Measurements from ENCODE around the gene TPTE2. TPM values are rescaled to one million over a fixed set of nuclear protein-coding genes. Genes with fewer than 3 reads are reported as not detected.
"Not testable (repeated sequence)": the region's sequence is repeated elsewhere in the genome, so short reads cannot be mapped to it uniquely, and the experiment has no call there.

The TPTE2 gene
- under 1 TPM; 0.22 to 0.27 TPM for total RNA-seq

DNA sequence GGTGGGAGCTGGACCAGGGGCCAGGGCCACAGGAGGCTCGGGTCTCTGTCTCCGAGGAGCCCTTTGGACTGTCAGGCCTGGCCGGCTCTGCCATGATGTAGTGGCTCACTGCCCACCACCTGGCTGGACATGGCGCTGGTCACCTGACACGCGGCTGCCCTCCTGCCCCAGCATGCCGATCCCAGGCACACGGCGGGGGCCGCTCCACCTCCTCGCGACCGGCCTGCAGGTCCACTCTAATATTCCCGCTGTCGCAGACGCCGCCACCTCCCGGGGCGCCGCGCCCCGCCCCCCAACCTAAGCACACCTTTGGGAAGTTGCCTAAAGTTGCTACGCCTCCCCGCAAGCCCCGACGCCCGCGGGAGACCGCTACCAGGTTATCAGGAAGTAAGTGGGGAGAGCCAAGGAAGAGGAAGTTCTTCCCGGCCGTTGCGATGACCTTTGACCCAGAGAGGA lies at the start of gene TPTE2:
TPTE2 (minus strand) TSS at position 406 of the 456 bp plus-strand sequence. CDS start 58,298 bp downstream, outside the sequence.
- CTCF ChIA-PET; H3K36me3 Mint-ChIP-seq (ENCODE audit: low read depth); H3K27me3 Mint-ChIP-seq; DNase-seq; POLR2A ChIA-PET; intact Hi-C loops (cut with micrococcal nuclease); H3K4me3 Mint-ChIP-seq; ATAC-seq; H3K4me1 Mint-ChIP-seq (ENCODE audit: low read depth); H3K9me3 Mint-ChIP-seq; H3K27ac Mint-ChIP-seq: not testable (repeated sequence)

DNA sequence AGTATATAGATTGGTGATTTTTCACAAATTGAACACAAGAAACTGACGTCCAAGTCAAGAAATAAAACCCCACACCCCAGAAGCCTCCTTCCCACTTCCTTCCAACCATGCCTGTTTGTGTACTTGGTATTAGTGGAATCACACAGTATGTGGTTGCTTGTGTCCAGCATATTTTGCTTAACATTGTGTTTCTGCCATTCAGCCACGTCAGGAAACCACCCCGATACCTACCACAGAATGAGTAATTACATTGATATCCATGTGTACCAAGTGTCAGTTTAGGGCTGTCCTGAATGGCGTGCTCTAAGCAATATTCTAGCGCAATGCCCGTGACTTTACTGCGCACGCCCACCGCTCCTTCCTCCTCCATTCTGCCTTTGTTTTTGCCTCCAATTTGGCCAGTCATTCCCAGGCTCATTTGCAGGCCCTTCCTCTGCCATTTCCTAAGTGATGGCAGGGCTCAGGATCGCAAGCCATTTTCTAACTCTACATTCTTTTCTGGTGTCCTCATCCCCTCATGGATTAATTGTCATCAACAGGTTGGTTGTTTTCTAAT lies 46.3 kb upstream of the TPTE2 start:
- ChIA-PET POLR2A (interaction anchor here (0.6 kb wide), 1 partner anchor 50 kb away, joined by 3 read pairs; no protein-coding TSS in a partner anchor), CTCF (interaction anchor here (0.7 to 2.1 kb wide), 2 partner anchors 10 to 12 kb away, joined by 3 to 4 read pairs; no protein-coding TSS in a partner anchor)
- peaks cover 12% of the 10 kb centered on the region for H3K9me3 Mint-ChIP-seq
- no peak overlapping the region for H3K4me3 Mint-ChIP-seq
- peaks cover 4% of the 10 kb centered on the region for H3K4me1 Mint-ChIP-seq (ENCODE audit: low read depth)
- H3K27me3 Mint-ChIP-seq: peaks cover 21% of the 10 kb centered on the region
- peaks cover 28% of the 10 kb centered on the region for H3K36me3 Mint-ChIP-seq (ENCODE audit: low read depth)
- no peak overlapping the region for H3K27ac Mint-ChIP-seq
- intact Hi-C loops (cut with micrococcal nuclease): no loop called here
- ATAC-seq (no peak), DNase-seq (no peak)
- TF ChIP-seq, protein P1, sequence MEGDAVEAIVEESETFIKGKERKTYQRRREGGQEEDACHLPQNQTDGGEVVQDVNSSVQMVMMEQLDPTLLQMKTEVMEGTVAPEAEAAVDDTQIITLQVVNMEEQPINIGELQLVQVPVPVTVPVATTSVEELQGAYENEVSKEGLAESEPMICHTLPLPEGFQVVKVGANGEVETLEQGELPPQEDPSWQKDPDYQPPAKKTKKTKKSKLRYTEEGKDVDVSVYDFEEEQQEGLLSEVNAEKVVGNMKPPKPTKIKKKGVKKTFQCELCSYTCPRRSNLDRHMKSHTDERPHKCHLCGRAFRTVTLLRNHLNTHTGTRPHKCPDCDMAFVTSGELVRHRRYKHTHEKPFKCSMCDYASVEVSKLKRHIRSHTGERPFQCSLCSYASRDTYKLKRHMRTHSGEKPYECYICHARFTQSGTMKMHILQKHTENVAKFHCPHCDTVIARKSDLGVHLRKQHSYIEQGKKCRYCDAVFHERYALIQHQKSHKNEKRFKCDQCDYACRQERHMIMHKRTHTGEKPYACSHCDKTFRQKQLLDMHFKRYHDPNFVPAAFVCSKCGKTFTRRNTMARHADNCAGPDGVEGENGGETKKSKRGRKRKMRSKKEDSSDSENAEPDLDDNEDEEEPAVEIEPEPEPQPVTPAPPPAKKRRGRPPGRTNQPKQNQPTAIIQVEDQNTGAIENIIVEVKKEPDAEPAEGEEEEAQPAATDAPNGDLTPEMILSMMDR (IDR thresholded peaks at IDR 0.05): no peak

DNA sequence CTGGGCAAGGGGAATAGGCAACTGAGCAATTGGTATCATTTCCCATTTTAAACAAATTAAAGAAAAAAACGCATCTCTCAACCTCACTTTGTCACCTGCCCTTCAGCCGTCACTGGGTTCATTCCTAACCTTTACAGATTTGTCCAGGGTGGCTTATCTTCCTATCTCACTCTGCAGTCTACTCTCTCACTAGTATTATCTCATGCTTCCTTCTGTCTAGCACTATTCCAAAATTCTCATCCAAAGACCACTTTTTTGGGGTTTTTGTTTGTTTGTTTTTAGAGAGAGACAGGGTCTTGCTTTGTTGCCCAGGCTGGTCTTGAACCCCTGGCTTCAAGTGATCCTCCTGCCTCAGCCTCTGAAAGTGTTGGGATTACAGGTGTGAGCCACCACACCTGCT lies 45.4 kb upstream of the TPTE2 start:
- TF ChIP-seq, protein P1 (IDR thresholded peaks at IDR 0.05): no peak
- ATAC-seq (no peak), DNase-seq (no peak)
- Mint-ChIP-seq H3K4me1 (ENCODE audit: low read depth) (peaks cover 5% of the 10 kb centered on the region), H3K9me3 (peaks cover 12% of the 10 kb centered on the region), H3K36me3 (ENCODE audit: low read depth) (peaks cover 28% of the 10 kb centered on the region), H3K27ac (no peak overlapping the region), H3K27me3 (peaks cover 22% of the 10 kb centered on the region), H3K4me3 (no peak overlapping the region)
- ChIA-PET POLR2A (interaction anchor here (0.6 kb wide), 1 partner anchor 50 kb away, joined by 3 read pairs; no protein-coding TSS in a partner anchor), CTCF (interaction anchor here (2.1 kb wide), 1 partner anchor 12 kb away, joined by 4 read pairs; no protein-coding TSS in a partner anchor)
- intact Hi-C loops (cut with micrococcal nuclease): no loop called here

DNA sequence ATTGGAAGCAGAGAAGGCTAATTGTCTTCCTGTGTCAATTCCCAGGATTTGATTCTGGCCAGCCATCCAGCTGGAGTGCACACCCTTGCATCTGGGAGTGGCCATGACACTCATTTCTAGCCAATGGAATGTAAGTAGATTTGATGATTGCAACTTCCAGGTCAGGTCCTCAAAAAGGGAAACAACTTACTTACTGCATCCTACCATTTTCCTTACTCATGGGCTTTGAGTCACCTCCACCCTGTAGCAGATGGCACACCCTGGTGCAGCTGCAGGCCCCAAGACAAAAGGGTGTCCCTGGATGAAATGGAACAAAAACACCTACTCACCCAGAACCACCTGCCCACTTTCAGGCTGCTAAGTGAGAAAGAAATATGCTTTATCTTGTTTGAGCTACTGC lies 44.8 kb upstream of the TPTE2 start:
- Mint-ChIP-seq H3K27me3 (peaks cover 22% of the 10 kb centered on the region), H3K27ac (no peak overlapping the region), H3K36me3 (ENCODE audit: low read depth) (peaks cover 28% of the 10 kb centered on the region), H3K4me3 (no peak overlapping the region), H3K4me1 (ENCODE audit: low read depth) (peaks cover 5% of the 10 kb centered on the region), H3K9me3 (peaks cover 12% of the 10 kb centered on the region)
- intact Hi-C loops (cut with micrococcal nuclease): no loop called here
- POLR2A ChIA-PET: no interaction called here
- ATAC-seq (no peak), DNase-seq (no peak)
- CTCF ChIA-PET: interaction anchor here (2.1 kb wide), 1 partner anchor 13 kb away, joined by 4 read pairs; no protein-coding TSS in a partner anchor
- TF ChIP-seq, protein P1 (IDR thresholded peaks at IDR 0.05): no peak

DNA sequence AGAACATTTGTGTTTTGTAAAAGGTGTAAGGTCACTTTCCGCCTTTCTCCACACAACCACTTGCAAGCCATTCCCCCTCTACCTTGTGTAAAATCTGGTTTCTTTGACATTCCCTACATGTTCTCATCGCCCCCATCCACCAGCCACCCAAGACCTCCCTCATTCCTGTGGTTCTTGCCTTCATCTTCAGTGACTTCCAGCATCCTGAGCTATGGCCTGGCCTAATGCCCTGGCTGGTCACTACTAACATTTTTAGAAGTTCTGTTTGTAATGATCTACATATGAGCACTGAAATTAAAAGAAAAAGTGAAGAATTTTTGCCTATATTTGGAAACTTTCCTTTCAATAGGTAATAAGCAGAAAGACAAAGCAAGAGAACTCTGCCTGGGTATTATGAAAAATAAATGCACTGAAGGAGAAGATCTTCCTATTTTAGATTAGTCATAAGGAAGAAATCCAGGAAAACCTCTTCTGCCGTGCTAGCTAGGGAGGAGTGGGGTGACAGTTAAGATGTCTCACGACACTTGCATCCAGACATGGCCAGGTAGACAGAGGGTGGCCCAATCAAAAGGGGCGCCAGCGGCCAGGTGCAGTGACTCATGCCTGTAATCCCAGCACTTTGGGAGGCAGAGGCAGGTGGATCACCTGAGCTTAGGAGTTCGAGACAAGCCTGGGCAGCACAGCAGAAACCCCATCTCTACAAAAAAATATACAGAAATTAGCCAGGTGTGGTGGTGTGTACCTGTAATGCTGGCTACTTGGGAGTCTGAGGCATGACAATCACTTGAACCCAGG lies 44.0 kb upstream of the TPTE2 start:
- Mint-ChIP-seq H3K36me3 (ENCODE audit: low read depth) (peaks cover 28% of the 10 kb centered on the region), H3K4me1 (ENCODE audit: low read depth) (peaks cover 5% of the 10 kb centered on the region), H3K9me3 (peaks cover 12% of the 10 kb centered on the region), H3K27me3 (peaks cover 27% of the 10 kb centered on the region), H3K4me3 (no peak overlapping the region), H3K27ac (no peak overlapping the region)
- DNase-seq (no peak), ATAC-seq (no peak)
- ChIA-PET POLR2A (no interaction called here), CTCF (interaction anchor here (2.1 kb wide), 1 partner anchor 14 kb away, joined by 4 read pairs; no protein-coding TSS in a partner anchor)
- intact Hi-C loops (cut with micrococcal nuclease): no loop called here
- TF ChIP-seq, protein P1 (IDR thresholded peaks at IDR 0.05): no peak
